RWPE2 (cell line): Measurements from ENCODE around the gene PTGES2.
"Not testable (repeated sequence)": the region's sequence is repeated elsewhere in the genome, so short reads cannot be mapped to it uniquely, and the experiment has no call there.

Experiments used
- ATAC-seq: fragments of 200-7000 bp; cut with Tn5 transposase; 3 replicates; pipeline ENCODE4 v1.9.1; 2021; ENCODE audit warnings: low read depth
- DNase-seq: peaks from one replicate; pipeline ENCODE4 v3.0.0-alpha.2; 2020; ENCODE audit warnings: low spot score
- H3K27ac ChIP-seq: fragments of 450-650 bp; 2 replicates; pipeline ENCODE4 v1.5.1; 2017; ENCODE audit warnings: mild to moderate bottlenecking; ENCODE audit not compliant: poor library complexity, severe bottlenecking
- H3K27me3 ChIP-seq: fragments of 250-450 bp; sonication (Bioruptor Pico); 2 replicates; pipeline ENCODE4 v1.5.1; 2021; ENCODE audit warnings: mild to moderate bottlenecking, moderate library complexity; ENCODE audit not compliant: insufficient read depth, poor library complexity, severe bottlenecking
- H3K36me3 ChIP-seq: fragments of 250-450 bp; sonication (Bioruptor Pico); 2 replicates; pipeline ENCODE4 v1.5.1; 2020; ENCODE audit warnings: low read depth, mild to moderate bottlenecking, moderate library complexity
- H3K4me1 ChIP-seq: fragments of 250-450 bp; sonication (Bioruptor Pico); 2 replicates; pipeline ENCODE4 v1.5.1; 2021; ENCODE audit warnings: mild to moderate bottlenecking, moderate library complexity; ENCODE audit not compliant: insufficient read depth, poor library complexity, severe bottlenecking
- H3K4me3 ChIP-seq: fragments of 250-450 bp; sonication (Bioruptor Pico); 2 replicates; pipeline ENCODE4 v1.5.1; 2021; ENCODE audit warnings: mild to moderate bottlenecking, moderate library complexity; ENCODE audit not compliant: severe bottlenecking
- H3K9me3 ChIP-seq: fragments of 250-450 bp; sonication (Bioruptor Pico); 2 replicates; pipeline ENCODE4 v1.5.1; 2021; ENCODE audit warnings: mild to moderate bottlenecking, moderate library complexity; ENCODE audit not compliant: severe bottlenecking
- TF ChIP-seq, protein P1 (sequence below): fragments of 450-650 bp; IDR thresholded peaks from one replicate; pipeline ENCODE4 v1.5.1; 2017; ENCODE audit warnings: mild to moderate bottlenecking, moderate library complexity; ENCODE audit not compliant: poor library complexity, severe bottlenecking

PTGES2 gene

DNA sequence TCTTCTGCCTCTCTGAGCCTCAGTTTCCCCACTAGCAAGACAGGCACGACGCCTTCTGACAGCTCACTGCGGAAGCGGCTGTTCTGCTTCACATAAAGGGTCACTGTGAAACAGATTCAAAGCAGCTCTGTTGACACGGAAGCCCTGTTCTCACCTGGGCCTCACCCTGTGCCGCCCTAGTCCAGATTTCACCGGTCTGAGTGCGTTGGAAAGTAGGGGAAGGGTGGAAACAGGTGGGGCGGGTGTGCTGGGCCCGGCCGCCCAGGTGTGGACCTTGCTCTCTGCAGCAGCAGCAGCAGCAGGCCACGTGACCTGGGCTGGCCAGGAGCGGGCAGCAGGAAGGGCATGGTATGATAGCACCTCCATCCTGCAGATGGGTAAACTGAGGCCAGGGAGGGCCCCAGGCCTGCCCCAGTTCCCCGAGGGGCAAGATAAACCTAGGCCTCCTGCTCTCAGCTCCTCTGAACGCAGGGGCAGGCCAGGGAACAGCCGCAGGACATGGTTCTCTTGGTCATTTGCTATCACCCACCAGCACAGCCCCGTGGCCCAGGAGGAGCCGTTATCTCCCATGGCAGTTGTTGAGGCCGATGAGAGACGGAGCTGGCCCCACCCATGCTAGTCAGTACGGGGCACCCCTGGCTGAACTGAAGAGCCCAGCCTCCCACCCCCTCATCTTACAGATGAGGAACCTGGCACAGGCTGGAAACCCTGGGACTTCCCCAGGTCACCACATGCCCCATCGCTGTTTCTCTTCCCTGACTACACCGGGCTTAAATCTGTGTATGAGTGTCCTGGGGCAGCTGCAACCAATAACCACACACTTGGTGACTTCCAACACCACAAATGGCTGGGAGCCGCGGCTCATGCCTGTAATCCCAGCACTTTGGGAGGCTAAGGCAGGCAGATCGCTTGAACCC lies 12.1 kb downstream of the PTGES2 start:
- no peak overlapping the region for H3K4me3 ChIP-seq
- DNase-seq: peak; percentile 51

DNA sequence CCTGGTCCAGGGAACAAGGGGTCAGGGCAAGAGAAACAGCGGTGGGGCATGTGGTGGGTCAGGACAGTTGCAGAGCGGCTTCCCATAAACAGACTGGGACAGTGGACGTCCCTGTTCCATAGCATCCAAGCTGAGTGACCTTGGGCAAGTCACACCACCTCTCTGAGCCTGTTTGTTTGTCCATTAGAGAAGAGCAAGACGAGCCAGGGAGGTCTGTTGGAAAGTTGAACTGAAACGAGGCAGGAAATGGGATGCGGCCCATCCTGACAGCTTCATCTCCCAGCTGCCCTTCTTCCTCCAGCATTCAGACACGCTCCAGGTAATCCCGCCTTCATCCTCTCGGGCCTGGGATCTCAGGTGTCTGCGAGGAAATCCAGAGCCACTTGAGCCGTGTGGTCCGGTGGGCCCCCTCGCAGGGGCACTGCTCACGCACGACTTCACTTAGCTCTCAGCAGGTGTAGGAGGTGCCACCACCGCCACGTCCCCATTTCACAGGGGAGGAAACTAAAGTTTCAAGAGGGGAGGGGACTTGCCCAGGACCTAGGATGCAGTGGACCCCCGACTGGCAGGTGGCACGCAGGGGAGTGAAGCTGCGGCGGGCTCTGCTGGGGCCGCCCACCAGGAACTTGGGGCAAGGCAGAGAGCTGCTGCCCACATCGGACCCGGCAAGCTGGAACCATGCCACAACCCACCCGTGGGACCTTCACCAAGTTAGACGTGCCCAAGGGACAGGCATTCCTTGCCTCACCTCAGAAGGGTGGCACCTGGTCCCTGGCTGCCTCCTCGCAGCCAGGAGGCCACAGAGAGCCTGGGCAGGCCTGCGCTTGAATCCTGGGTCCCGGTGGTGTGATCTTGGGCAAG lies 13.0 kb downstream of the PTGES2 start:
- no peak overlapping the region for H3K4me3 ChIP-seq
- no peaks in the 10 kb centered on the region for H3K4me1 ChIP-seq
- H3K36me3 ChIP-seq: no peaks in the 10 kb centered on the region
- ATAC-seq: no peak
- no peaks in the 10 kb centered on the region for H3K27me3 ChIP-seq
- TF ChIP-seq, protein P1, sequence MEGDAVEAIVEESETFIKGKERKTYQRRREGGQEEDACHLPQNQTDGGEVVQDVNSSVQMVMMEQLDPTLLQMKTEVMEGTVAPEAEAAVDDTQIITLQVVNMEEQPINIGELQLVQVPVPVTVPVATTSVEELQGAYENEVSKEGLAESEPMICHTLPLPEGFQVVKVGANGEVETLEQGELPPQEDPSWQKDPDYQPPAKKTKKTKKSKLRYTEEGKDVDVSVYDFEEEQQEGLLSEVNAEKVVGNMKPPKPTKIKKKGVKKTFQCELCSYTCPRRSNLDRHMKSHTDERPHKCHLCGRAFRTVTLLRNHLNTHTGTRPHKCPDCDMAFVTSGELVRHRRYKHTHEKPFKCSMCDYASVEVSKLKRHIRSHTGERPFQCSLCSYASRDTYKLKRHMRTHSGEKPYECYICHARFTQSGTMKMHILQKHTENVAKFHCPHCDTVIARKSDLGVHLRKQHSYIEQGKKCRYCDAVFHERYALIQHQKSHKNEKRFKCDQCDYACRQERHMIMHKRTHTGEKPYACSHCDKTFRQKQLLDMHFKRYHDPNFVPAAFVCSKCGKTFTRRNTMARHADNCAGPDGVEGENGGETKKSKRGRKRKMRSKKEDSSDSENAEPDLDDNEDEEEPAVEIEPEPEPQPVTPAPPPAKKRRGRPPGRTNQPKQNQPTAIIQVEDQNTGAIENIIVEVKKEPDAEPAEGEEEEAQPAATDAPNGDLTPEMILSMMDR: no peak
- peak; percentile 53 for DNase-seq
- H3K9me3 ChIP-seq: no peaks in the 10 kb centered on the region
- no peak overlapping the region for H3K27ac ChIP-seq

More for the DNA sequence above, 12.1 kb downstream of the PTGES2 start:
- Histone ChIP-seq H3K4me1 (no peaks in the 10 kb centered on the region), H3K27me3 (no peaks in the 10 kb centered on the region), H3K27ac (no peak overlapping the region), H3K9me3 (no peaks in the 10 kb centered on the region), H3K36me3 (no peaks in the 10 kb centered on the region)
- TF ChIP-seq, protein P1: no peak
- no peak for ATAC-seq

DNA sequence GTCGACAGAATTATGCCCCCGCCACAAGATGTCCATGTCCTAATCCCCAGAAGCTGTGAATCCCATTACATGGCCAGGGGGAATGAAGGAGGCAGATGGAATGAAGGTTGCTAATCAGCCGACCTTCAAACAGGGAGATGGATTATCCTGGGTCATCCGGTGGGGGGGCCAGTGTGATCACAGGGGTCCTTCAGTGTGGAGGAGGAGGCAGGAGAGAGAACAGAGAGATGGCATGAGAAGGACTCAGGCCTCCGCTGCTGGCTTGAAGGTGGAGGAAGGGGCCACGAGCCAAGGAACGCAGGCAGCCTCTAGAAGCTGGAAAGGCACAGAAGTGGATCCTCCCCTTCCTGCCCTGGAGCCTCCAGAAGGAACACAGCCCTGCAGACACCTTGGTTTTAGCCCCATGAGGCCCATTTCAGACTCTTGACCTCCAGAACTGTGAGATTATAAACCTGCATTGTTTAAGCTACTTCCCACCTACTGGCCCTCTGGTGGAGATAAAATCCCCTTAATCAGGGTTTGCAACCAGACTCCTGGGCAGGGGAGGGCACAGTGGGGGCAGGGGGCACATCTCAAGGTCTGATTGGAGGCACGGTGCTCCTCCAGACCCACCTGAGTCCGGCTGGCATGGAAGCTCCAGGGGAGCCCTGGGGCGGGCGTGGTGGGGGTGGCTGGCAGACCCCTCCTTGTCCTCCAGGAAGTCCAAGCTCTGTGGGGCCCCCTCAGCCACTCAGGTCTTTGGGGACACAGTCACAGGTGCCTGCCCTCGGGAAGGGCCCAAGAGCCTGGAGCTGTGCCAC lies 13.8 kb downstream of the PTGES2 start:
- Histone ChIP-seq H3K27ac (no peak overlapping the region), H3K4me1 (no peaks in the 10 kb centered on the region), H3K27me3 (no peaks in the 10 kb centered on the region), H3K4me3 (no peak overlapping the region), H3K9me3 (no peaks in the 10 kb centered on the region), H3K36me3 (no peaks in the 10 kb centered on the region)
- ATAC-seq (no peak), DNase-seq (peak; percentile 45)
- TF ChIP-seq, protein P1: no peak

DNA sequence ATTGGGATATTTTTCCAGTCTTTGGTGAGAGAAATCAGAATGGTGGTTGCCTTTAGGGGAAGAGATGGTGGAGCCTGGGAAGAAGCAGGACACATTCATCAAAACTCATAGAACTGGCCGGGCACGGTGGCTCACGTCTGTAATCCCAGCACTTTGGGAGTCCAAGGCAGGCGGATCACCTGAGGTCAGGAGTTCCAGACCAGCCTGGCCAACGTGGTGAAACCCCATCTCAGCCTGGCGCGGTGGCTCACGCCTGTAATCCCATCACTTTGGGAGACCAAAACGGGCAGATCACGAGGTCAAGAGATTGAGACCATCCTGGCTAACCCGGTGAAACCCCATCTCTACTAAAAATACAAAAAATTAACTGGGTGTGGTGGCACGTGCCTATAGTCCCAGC lies 15.8 kb downstream of the PTGES2 start:
- H3K4me1 ChIP-seq: not testable (repeated sequence)
- peaks cover 15% of the 10 kb centered on the region for H3K36me3 ChIP-seq

More for the DNA sequence above, 15.8 kb downstream of the PTGES2 start:
- H3K27ac ChIP-seq, H3K27me3 ChIP-seq, H3K9me3 ChIP-seq, H3K4me3 ChIP-seq, ATAC-seq, DNase-seq: not testable (repeated sequence)
